WERI-Rb-1 (cell line): ENCODE data around the gene SCARF2.

Experiments used
- DNase-seq: peaks from one replicate; pipeline ENCODE4 v3.0.0-alpha.2; 2020
- H3K27ac ChIP-seq: fragments of 250-450 bp; sonication (Bioruptor Pico); 2 replicates; pipeline ENCODE4 v1.5.1; 2020; ENCODE audit warnings: mild to moderate bottlenecking, moderate library complexity
- H3K27me3 ChIP-seq: fragments of 250-450 bp; sonication (Bioruptor Pico); 2 replicates; pipeline ENCODE4 v1.5.1; 2021; ENCODE audit warnings: mild to moderate bottlenecking, low read depth, moderate library complexity; ENCODE audit not compliant: insufficient read depth, severe bottlenecking
- H3K36me3 ChIP-seq: fragments of 250-450 bp; sonication (Bioruptor Pico); 2 replicates; pipeline ENCODE4 v1.5.1; 2020; ENCODE audit warnings: mild to moderate bottlenecking, moderate library complexity
- H3K4me3 ChIP-seq: 2 replicates; pipeline ENCODE4 v1.5.1; 2011; ENCODE audit warnings: low read depth, mild to moderate bottlenecking, control low read depth, low read length
- H3K9me3 ChIP-seq: fragments of 250-450 bp; sonication (Bioruptor Pico); 2 replicates; pipeline ENCODE4 v1.5.1; 2021; ENCODE audit warnings: mild to moderate bottlenecking, moderate library complexity; ENCODE audit not compliant: severe bottlenecking
- CTCF ChIP-seq: IDR thresholded peaks from 2 replicates; pipeline ENCODE4 v1.5.1; 2011; ENCODE audit warnings: low read depth, mild to moderate bottlenecking, control low read depth, inconsistent platforms, low read length

Gene SCARF2

GRCh38 chr22:20459862-20460261, 22.2 kb upstream of the SCARF2 start:
- Histone ChIP-seq H3K4me3 (no peak overlapping the region), H3K36me3 (peaks cover 72% of the 10 kb centered on the region), H3K27ac (no peak overlapping the region), H3K27me3 (no peaks in the 10 kb centered on the region), H3K9me3 (no peaks in the 10 kb centered on the region)
- TF ChIP-seq CTCF: no peak
- no peak for DNase-seq

GRCh38 chr22:20459152-20459542, 21.5 kb upstream of the SCARF2 start:
- H3K27ac ChIP-seq: no peak overlapping the region
- TF ChIP-seq CTCF: no peak
- no peak for DNase-seq
- peaks cover 72% of the 10 kb centered on the region for H3K36me3 ChIP-seq
- no peaks in the 10 kb centered on the region for H3K9me3 ChIP-seq
- no peak overlapping the region for H3K4me3 ChIP-seq
- H3K27me3 ChIP-seq: no peaks in the 10 kb centered on the region

GRCh38 chr22:20458530-20459151, 21.0 kb upstream of the SCARF2 start:
- Histone ChIP-seq H3K4me3 (no peak overlapping the region), H3K9me3 (no peaks in the 10 kb centered on the region), H3K36me3 (peaks cover 72% of the 10 kb centered on the region), H3K27ac (no peak overlapping the region), H3K27me3 (no peaks in the 10 kb centered on the region)
- TF ChIP-seq CTCF: no peak
- no peak for DNase-seq

DNA sequence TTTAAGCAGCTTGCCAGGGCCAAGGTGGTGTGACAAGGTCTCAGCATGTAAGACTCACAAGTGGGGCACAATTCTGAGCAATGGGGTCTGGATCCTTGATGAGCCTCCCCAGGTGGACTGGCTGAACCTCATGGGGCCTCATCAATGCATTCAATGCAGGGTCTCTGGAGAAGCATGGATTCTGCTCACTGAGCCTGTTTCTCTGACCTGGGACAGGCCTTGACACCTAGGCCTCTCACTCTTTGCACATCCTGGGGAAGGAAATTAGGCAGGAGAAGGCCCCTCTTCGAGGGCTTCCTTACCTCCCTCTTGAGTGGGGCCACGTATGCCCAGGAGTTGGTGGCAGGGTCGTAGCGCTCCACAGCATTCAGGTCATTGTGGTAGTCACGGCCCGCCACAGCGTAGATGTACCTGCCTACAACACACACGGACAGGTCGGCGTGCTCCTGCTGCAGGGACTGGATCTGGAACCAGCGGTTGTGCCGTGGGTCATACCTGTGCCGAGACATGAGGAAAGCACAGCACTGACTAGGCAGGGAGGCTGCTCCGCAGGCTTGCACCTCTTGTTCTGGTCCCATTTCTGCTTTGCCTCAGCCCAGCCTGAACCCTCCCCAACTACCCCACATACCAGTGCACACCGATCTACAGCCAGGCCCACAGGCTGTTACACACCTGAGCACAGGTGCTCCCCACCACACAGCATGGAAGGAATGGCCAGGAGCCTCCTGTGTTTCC, 20.0 kb upstream of the SCARF2 start:
- no peaks in the 10 kb centered on the region for H3K27me3 ChIP-seq
- no peak overlapping the region for H3K4me3 ChIP-seq
- H3K27ac ChIP-seq: no peak overlapping the region
- H3K36me3 ChIP-seq: peaks cover 69% of the 10 kb centered on the region
- no peak for DNase-seq
- no peak for TF ChIP-seq CTCF
- H3K9me3 ChIP-seq: no peaks in the 10 kb centered on the region

DNA sequence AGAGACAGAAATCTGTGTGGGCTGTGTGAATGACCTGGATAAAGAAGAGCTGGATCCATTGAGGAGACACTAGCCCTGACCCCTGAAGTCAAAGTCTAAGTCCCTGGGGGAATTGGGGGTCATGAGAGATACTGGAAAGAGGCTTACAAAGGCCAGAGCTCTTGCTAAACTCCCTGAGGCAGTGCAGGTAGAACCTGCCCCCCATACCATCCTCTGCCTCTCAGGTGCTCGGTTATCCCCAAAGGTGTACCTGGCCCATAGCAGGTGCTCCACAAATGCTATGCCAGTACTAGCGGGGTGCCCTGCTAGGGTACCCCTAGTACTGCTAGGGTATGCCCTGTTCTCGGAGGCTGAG, 19.1 kb upstream of the SCARF2 start:
- Histone ChIP-seq H3K27ac (peak overlapping the region; percentile 84), H3K27me3 (no peaks in the 10 kb centered on the region), H3K9me3 (no peaks in the 10 kb centered on the region), H3K36me3 (peaks cover 63% of the 10 kb centered on the region), H3K4me3 (no peak overlapping the region)
- DNase-seq: no peak
- TF ChIP-seq CTCF: no peak
